Vagina (tissue), 2 donors: ENCODE data around the gene TCP11L2. TPM values are rescaled to one million over a fixed set of nuclear protein-coding genes. Genes with fewer than 3 reads are reported as not detected.
A peak's percentile ranks its signal among the peaks of the same experiment; 100 is the strongest.
"Not testable (repeated sequence)": the region's sequence is repeated elsewhere in the genome, so short reads cannot be mapped to it uniquely, and the experiment has no call there.

Experiments
- DNase-seq, 2 donors: peaks; one replicate each; pipeline ENCODE4 v3.0.0-alpha.2; 2017; ENCODE audit errors: extremely low spot score in 2 of 2
- H3K27ac ChIP-seq: fragments of 200-600 bp; sonication (generic); one replicate; pipeline ENCODE4 v1.5.1; 2019
- H3K27me3 ChIP-seq: fragments of 200-600 bp; sonication (generic); one replicate; pipeline ENCODE4 v1.5.1; 2019
- H3K36me3 ChIP-seq, 2 donors: fragments of 200-600 bp; sonication (generic); one replicate each; pipeline ENCODE4 v1.5.1; 2017 to 2019
- H3K4me1 ChIP-seq: fragments of 200-600 bp; sonication (generic); one replicate; pipeline ENCODE4 v1.5.1; 2019
- H3K4me3 ChIP-seq, 2 donors: fragments of 200-600 bp; sonication (generic); 1 replicate in 1 of 2; 2 replicates in 1 of 2; pipeline ENCODE4 v1.5.1; 2016 to 2019
- H3K9me3 ChIP-seq: fragments of 200-600 bp; sonication (generic); one replicate; pipeline ENCODE4 v1.5.1; 2019
- POLR2A ChIP-seq, 2 donors: fragments of 450-650 bp; IDR thresholded peaks; one replicate each; pipeline ENCODE4 v1.6.1; 2017; ENCODE audit warnings: antibody characterized with exemption in 2 of 2, mild to moderate bottlenecking in 2 of 2, moderate library complexity in 2 of 2
- POLR2AphosphoS5 ChIP-seq, 2 donors: sonication (generic); formaldehyde crosslinking; IDR thresholded peaks; one replicate each; pipeline ENCODE4 v1.9.0; 2017; ENCODE audit warnings: antibody characterized with exemption in 2 of 2, mild to moderate bottlenecking in 2 of 2, low read depth in 1 of 2; ENCODE audit not compliant: insufficient read depth in 1 of 2
- intact Hi-C: fragments of 100-400 bp; cut with DNase I; formaldehyde crosslinking; loops from one replicate; pipeline ENCODE4 v1.15.1; 2023
- total RNA-seq: library from RNA; depleted of rRNA; stranded (reverse); fragments of >200 nt; gene quantifications from one replicate; pipeline ENCODE4 v1.2.3, GENCODE V29; 2016
- TF ChIP-seq, protein P1 (sequence below), 3 experiments: fragments of 450-650 bp in 2 of 3; fragments of 200-600 bp in 1 of 3; sonication (generic) in 1 of 3; IDR thresholded peaks; one replicate each; pipeline ENCODE4 v1.5.1; 2017 to 2019; ENCODE audit warnings: antibody characterized with exemption in 3 of 3, mild to moderate bottlenecking in 2 of 3, moderate library complexity in 2 of 3

TCP11L2 gene
- total RNA-seq, 1 donor from 2014 or later: 47.1 TPM

DNA sequence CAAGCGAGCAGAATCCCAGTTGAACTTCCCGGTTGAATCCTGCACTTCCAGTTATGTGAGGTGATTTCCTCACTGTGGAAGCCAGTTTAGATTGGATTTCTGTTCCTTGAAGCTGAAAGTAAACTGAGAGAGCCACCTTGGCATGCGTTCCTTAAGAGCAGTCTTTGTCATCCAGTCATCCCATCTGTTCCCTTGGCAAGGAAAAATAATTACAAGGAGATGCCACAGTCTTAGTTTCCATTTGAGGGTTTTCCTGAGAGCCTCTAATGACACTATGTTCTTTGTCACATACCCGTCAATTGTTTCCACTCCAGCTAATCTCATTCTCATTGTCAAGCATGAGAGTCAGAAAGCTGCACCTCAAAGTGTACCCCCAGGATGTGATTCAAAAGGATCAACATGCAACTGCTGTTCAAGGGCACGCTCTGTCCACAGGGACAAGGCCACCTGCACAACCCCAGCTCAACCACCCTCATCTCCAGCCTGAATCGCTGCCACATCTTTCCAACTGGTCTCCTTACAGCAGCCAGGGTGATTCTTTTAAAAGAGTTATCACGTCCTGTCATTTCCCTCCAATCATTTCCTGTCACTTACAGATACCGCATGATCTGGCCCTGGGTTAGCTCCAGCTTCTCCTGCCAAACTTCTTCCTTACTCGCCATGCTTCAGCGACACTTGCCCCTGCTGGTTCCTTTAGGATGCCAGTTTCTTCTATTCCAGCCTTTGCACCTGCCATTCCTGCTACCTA lies 18.0 kb upstream of the TCP11L2 start:
- peaks cover 16% of the 10 kb centered on the region for H3K4me1 ChIP-seq
- TF ChIP-seq POLR2A (IDR thresholded peaks at IDR 0.05): no peak
- TF ChIP-seq, protein P1, sequence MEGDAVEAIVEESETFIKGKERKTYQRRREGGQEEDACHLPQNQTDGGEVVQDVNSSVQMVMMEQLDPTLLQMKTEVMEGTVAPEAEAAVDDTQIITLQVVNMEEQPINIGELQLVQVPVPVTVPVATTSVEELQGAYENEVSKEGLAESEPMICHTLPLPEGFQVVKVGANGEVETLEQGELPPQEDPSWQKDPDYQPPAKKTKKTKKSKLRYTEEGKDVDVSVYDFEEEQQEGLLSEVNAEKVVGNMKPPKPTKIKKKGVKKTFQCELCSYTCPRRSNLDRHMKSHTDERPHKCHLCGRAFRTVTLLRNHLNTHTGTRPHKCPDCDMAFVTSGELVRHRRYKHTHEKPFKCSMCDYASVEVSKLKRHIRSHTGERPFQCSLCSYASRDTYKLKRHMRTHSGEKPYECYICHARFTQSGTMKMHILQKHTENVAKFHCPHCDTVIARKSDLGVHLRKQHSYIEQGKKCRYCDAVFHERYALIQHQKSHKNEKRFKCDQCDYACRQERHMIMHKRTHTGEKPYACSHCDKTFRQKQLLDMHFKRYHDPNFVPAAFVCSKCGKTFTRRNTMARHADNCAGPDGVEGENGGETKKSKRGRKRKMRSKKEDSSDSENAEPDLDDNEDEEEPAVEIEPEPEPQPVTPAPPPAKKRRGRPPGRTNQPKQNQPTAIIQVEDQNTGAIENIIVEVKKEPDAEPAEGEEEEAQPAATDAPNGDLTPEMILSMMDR (IDR thresholded peaks at IDR 0.05): no peak
- TF ChIP-seq POLR2AphosphoS5 (IDR thresholded peaks at IDR 0.05; ENCODE audit: insufficient read depth in 1 of 2, low read depth in 1 of 2): no peak
- intact Hi-C loops: loop anchor here (10.0 kb wide), 1 partner anchor 50 kb away; no protein-coding TSS in a partner anchor
- no peak for DNase-seq
- no peaks in the 10 kb centered on the region for H3K9me3 ChIP-seq
- H3K27me3 ChIP-seq: no peaks in the 10 kb centered on the region
- H3K4me3 ChIP-seq: no peak overlapping the region
- H3K27ac ChIP-seq: no peak overlapping the region
- H3K36me3 ChIP-seq: no peaks in the 10 kb centered on the region

- H3K9me3 ChIP-seq: no peaks in the 10 kb centered on the region
- TF ChIP-seq POLR2AphosphoS5 (IDR thresholded peaks at IDR 0.05; ENCODE audit: insufficient read depth in 1 of 2, low read depth in 1 of 2) (no peak), POLR2A (IDR thresholded peaks at IDR 0.05) (no peak)
- H3K27ac ChIP-seq: no peak overlapping the region
- H3K36me3 ChIP-seq: no peaks in the 10 kb centered on the region
- intact Hi-C loops: loop anchor here (10.0 kb wide), 1 partner anchor 51 kb away; no protein-coding TSS in a partner anchor
- H3K4me1 ChIP-seq: peaks cover 16% of the 10 kb centered on the region
- no peaks in the 10 kb centered on the region for H3K27me3 ChIP-seq
- no peak overlapping the region for H3K4me3 ChIP-seq
- DNase-seq: no peak
Measured at GRCh38 chr12:106285982-106286381, 16.6 kb upstream of the TCP11L2 start.

- H3K4me1 ChIP-seq: peaks cover 16% of the 10 kb centered on the region
- H3K9me3 ChIP-seq: not testable (repeated sequence)
Measured at GRCh38 chr12:106286576-106287162, 15.9 kb upstream of the TCP11L2 start.

GRCh38 chr12:106287364-106287763 lies 15.2 kb upstream of the TCP11L2 start:
- H3K9me3 ChIP-seq: no peaks in the 10 kb centered on the region
- no peak overlapping the region for H3K27ac ChIP-seq
- intact Hi-C loops: loop anchor here (10.0 kb wide), 1 partner anchor 53 kb away; no protein-coding TSS in a partner anchor
- H3K27me3 ChIP-seq: no peaks in the 10 kb centered on the region
- no peak for DNase-seq
- TF ChIP-seq, protein P1 (IDR thresholded peaks at IDR 0.05): no peak
- TF ChIP-seq POLR2A (IDR thresholded peaks at IDR 0.05) (no peak), POLR2AphosphoS5 (IDR thresholded peaks at IDR 0.05; ENCODE audit: insufficient read depth in 1 of 2, low read depth in 1 of 2) (no peak)
- H3K4me3 ChIP-seq: no peak overlapping the region
- H3K4me1 ChIP-seq: peaks cover 16% of the 10 kb centered on the region
- H3K36me3 ChIP-seq: no peaks in the 10 kb centered on the region

More at GRCh38 chr12:106286576-106287162, 15.9 kb upstream of the TCP11L2 start:
- H3K4me3 ChIP-seq, H3K36me3 ChIP-seq, H3K27me3 ChIP-seq, H3K27ac ChIP-seq, DNase-seq: not testable (repeated sequence)
- intact Hi-C loops: loop anchor here (10.0 kb wide), 1 partner anchor 52 kb away; no protein-coding TSS in a partner anchor

- H3K9me3 ChIP-seq: no peaks in the 10 kb centered on the region
- no peak for TF ChIP-seq POLR2AphosphoS5 (IDR thresholded peaks at IDR 0.05; ENCODE audit: insufficient read depth in 1 of 2, low read depth in 1 of 2)
- TF ChIP-seq, protein P1 (IDR thresholded peaks at IDR 0.05): no peak
- TF ChIP-seq POLR2A (IDR thresholded peaks at IDR 0.05): no peak
- H3K27ac ChIP-seq: peak overlapping the region; percentile 75
- H3K27me3 ChIP-seq: no peaks in the 10 kb centered on the region
- H3K4me1 ChIP-seq: peaks cover 16% of the 10 kb centered on the region
- intact Hi-C loops: loop anchor here (10.0 kb wide), 1 partner anchor 53 kb away; no protein-coding TSS in a partner anchor
- no peak for DNase-seq
- no peak overlapping the region for H3K4me3 ChIP-seq
- no peaks in the 10 kb centered on the region for H3K36me3 ChIP-seq
Measured at GRCh38 chr12:106288101-106288493, 14.4 kb upstream of the TCP11L2 start.
